ENCODE data around the gene FEM1B. TPM values are rescaled to one million over a fixed set of nuclear protein-coding genes. Genes with fewer than 3 reads are reported as not detected.

Gene FEM1B
- total RNA-seq, 5 donors from 2014 or later (not counting 1 experiment from before 2014, with no cell fraction given) = 36.9 to 75.8 (median 55.3) TPM

DNA sequence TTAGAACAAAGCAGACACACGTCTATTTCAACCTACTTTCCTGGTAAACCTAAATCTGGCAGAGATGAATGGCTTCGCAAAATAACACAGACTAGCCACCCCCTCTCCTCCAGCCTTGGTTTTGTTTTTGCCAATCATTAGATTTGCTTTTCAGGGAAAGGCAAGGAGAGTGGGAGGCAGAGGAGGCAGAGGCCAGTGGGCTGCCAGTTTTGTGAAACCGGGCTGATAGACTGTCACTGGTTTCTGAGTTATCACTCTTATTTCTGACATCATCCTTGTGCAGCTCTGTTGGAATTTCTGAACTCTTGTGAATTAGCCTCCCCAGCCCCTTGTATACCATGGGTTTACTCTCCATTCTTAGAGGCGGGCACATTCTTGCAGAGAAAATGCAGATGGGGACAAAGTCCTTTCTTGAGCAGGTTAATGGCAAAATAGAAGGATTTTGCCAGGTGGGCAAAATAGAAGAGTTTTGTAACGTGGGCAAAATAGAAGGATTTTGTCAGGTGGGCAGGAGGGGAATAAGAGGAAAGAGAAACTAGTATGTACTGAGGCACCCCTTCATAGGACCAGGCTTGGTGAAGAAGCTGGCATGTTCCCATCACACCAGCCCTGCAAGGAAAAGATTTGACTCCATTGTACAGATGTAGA is 3.2 kb upstream of the FEM1B start:
- no peaks in the 10 kb centered on the region for H3K9me3 ChIP-seq
- peaks cover 8 to 19% of the 10 kb centered on the region in 2 experiments for H3K4me1 ChIP-seq (ENCODE audit: control insufficient read depth in 1 of 2, extremely low read depth in 1 of 2, insufficient read depth in 2 of 2, low read length in 2 of 2)
- H3K27me3 ChIP-seq (replicated peaks in 1 of 2; ENCODE audit: control insufficient read depth in 2 of 2, extremely low read depth in 1 of 2, insufficient read depth in 2 of 2, low read length in 1 of 2) = no peaks in the 10 kb centered on the region
- H3K36me3 Mint-ChIP-seq = no peaks in the 10 kb centered on the region
- ChIA-PET CTCF (no interaction called here), POLR2A (no interaction called here)
- H3K4me3 Mint-ChIP-seq = no peak overlapping the region
- WGBS (ENCODE audit: insufficient coverage) = 32% methylated on average over 2 of the region's 5 CpGs
- ATAC-seq (replicated peaks in 1 of 4) (no peak), DNase-seq (no peak)
- no peaks in the 10 kb centered on the region for H3K27me3 Mint-ChIP-seq
- peaks cover 22 to 26% (median 24%) of the 10 kb centered on the region in 3 donors for H3K4me1 Mint-ChIP-seq
- H3K36me3 ChIP-seq (ENCODE audit: control insufficient read depth in 2 of 2, extremely low read depth in 1 of 2, insufficient read depth in 1 of 2, low read length in 1 of 2) = no peaks in the 10 kb centered on the region
- no peak overlapping the region for H3K27ac ChIP-seq (ENCODE audit: low read length)
- H3K27ac Mint-ChIP-seq = no peak overlapping the region
- no peaks in the 10 kb centered on the region for H3K9me3 Mint-ChIP-seq
- no peak overlapping the region for H3K4me3 ChIP-seq (ENCODE audit: control insufficient read depth in 1 of 2, extremely low read depth in 1 of 2, low read length in 1 of 2)

DNA sequence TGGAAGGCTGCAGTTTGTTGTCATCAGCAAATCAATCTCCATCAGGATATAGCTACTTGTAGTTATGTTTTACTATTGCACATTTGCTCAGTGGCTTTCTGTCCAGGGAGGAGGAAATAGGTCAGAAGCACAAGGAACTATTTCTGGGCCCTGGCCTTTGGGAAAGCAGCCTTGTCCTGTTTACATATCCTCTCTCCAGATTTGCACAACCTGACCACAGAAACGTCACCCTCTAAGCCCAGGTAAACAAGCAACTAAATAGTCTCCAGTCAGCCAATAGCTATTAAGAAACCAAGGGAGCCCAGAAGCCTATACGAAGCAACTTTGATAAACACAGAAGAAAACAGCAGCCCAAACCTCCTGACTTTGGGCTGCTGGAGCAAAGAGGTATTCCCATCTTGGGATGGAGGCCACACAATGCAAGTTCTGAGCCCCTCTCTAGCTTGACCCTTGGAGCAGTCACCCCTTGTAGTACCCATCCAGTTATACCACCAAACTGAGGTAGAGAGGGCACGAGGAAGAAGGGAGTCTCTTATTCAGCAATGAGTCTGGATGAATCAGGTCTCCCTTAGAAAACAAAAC is 2.3 kb upstream of the FEM1B start:
- no peak for ATAC-seq (replicated peaks in 1 of 4)
- Histone ChIP-seq H3K27ac (ENCODE audit: low read length) (no peak overlapping the region), H3K4me1 (ENCODE audit: control insufficient read depth in 1 of 2, extremely low read depth in 1 of 2, insufficient read depth in 2 of 2, low read length in 2 of 2) (peaks cover 17 to 24% of the 10 kb centered on the region in 2 experiments), H3K9me3 (no peaks in the 10 kb centered on the region), H3K27me3 (replicated peaks in 1 of 2; ENCODE audit: control insufficient read depth in 2 of 2, extremely low read depth in 1 of 2, insufficient read depth in 2 of 2, low read length in 1 of 2) (no peaks in the 10 kb centered on the region), H3K36me3 (ENCODE audit: control insufficient read depth in 2 of 2, extremely low read depth in 1 of 2, insufficient read depth in 1 of 2, low read length in 1 of 2) (peaks cover 0 to under 1% of the 10 kb centered on the region in 2 donors), H3K4me3 (ENCODE audit: control insufficient read depth in 1 of 2, extremely low read depth in 1 of 2, low read length in 1 of 2) (no peak overlapping the region)
- DNase-seq = no peak
- CTCF ChIA-PET = interaction anchor here in 1 of 2 donors (0.6 kb wide), 1 partner anchor 22 kb away, joined by 3 read pairs; no protein-coding TSS in a partner anchor
- POLR2A ChIA-PET = no interaction called here
- WGBS (ENCODE audit: insufficient coverage) = no CpG with 5 or more reads among the region's 3 CpGs
- H3K27me3 Mint-ChIP-seq = no peaks in the 10 kb centered on the region
- peak overlapping the region; percentile 13 to 45 (median 25) for H3K4me3 Mint-ChIP-seq
- H3K4me1 Mint-ChIP-seq = peaks cover 31 to 35% (median 33%) of the 10 kb centered on the region in 3 donors
- H3K9me3 Mint-ChIP-seq = no peaks in the 10 kb centered on the region
- no peaks in the 10 kb centered on the region for H3K36me3 Mint-ChIP-seq
- H3K27ac Mint-ChIP-seq = no peak overlapping the region

DNA sequence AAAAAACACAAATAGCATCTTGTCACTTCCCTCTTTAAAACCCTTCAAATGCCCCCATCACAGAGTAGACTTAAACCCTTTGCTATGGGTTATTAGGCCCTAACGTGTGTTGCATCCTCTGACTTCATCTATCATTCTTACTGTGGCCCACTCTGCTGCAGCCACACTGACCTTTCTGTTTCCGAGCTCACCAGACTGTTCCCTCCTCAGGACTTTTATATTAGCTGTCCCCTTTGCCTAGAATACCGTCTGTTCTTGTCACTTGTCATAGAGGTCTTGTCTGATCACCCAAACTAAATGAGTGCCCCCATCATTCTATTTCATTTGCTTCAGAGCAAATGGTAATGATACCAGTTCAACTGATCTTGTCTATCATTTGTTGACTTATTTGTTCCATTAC is 877 bp upstream of the FEM1B start:
- peak overlapping the region; percentile 89 to 93 for H3K4me3 ChIP-seq (ENCODE audit: control insufficient read depth in 1 of 2, extremely low read depth in 1 of 2, low read length in 1 of 2)
- ChIA-PET POLR2A (interaction anchor here in 1 of 2 donors (0.5 kb wide), 1 partner anchor 17 kb away, joined by 3 read pairs; no protein-coding TSS in a partner anchor), CTCF (interaction anchor here in 1 of 2 donors (1.3 to 1.9 kb wide), 4 partner anchors 23 to 49 kb away, joined by 3 to 7 read pairs (median 4); partner anchors contain the start of gene CLN6)
- peaks cover 45 to 50% (median 47%) of the 10 kb centered on the region in 3 donors for H3K4me1 Mint-ChIP-seq
- H3K4me1 ChIP-seq (ENCODE audit: control insufficient read depth in 1 of 2, extremely low read depth in 1 of 2, insufficient read depth in 2 of 2, low read length in 2 of 2) = peaks cover 24 to 31% of the 10 kb centered on the region in 2 experiments
- H3K9me3 Mint-ChIP-seq = no peaks in the 10 kb centered on the region
- no peak for DNase-seq
- ATAC-seq (replicated peaks in 1 of 4) = no peak
- H3K36me3 ChIP-seq (ENCODE audit: control insufficient read depth in 2 of 2, extremely low read depth in 1 of 2, insufficient read depth in 1 of 2, low read length in 1 of 2) = peaks cover 0 to 2% of the 10 kb centered on the region in 2 donors
- peaks cover under 1% of the 10 kb centered on the region for H3K36me3 Mint-ChIP-seq
- no peaks in the 10 kb centered on the region for H3K9me3 ChIP-seq
- H3K27ac ChIP-seq (ENCODE audit: low read length) = peak overlapping the region; percentile 94
- no peaks in the 10 kb centered on the region for H3K27me3 Mint-ChIP-seq
- no peaks in the 10 kb centered on the region for H3K27me3 ChIP-seq (replicated peaks in 1 of 2; ENCODE audit: control insufficient read depth in 2 of 2, extremely low read depth in 1 of 2, insufficient read depth in 2 of 2, low read length in 1 of 2)
- WGBS (ENCODE audit: insufficient coverage) = 96% methylated on average over 3 of the region's 3 CpGs
- peak overlapping the region; percentile 98 to 99 for H3K27ac Mint-ChIP-seq
- peak overlapping the region; percentile 94 to 97 (median 95) for H3K4me3 Mint-ChIP-seq

DNA sequence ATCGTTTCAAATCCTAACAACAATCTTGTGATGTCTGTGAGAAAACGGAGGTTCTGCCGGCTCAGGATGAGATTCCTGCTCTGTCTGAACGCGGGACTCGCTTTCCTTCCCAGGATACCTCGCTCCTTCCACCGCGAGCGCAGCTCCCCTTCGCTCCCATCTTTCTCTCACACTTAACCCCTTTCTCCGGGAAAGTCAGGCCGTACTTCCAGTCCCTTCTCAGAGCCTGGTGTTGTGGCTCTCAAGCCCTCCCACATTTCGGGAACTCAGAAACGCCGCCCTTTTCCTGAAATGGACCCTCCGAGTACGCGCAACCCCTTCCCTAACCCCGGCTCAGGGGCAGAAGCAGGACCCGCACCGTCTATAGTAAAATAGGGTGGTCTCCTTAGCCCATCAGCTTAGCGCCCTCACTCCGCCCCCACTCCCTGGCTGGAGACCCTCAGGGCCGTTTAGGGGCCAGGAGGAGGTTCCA is 378 bp upstream of the FEM1B start:
- DNase-seq = no peak
- ChIA-PET POLR2A (interaction anchor here in 1 of 2 donors (0.5 to 0.6 kb wide), 2 partner anchors 18 to 1185 kb away, joined by 3 to 4 read pairs; no protein-coding TSS in a partner anchor), CTCF (interaction anchor here in 1 of 2 donors (0.5 to 1.9 kb wide), 6 partner anchors 24 to 1376 kb away, joined by 3 to 9 read pairs (median 6); partner anchors contain the start of gene CLN6)
- H3K27me3 Mint-ChIP-seq = no peaks in the 10 kb centered on the region
- peaks cover 5% of the 10 kb centered on the region for H3K36me3 Mint-ChIP-seq
- Histone ChIP-seq H3K27ac (ENCODE audit: low read length) (peak overlapping the region; percentile 94), H3K27me3 (replicated peaks in 1 of 2; ENCODE audit: control insufficient read depth in 2 of 2, extremely low read depth in 1 of 2, insufficient read depth in 2 of 2, low read length in 1 of 2) (no peaks in the 10 kb centered on the region), H3K4me1 (ENCODE audit: control insufficient read depth in 1 of 2, extremely low read depth in 1 of 2, insufficient read depth in 2 of 2, low read length in 2 of 2) (peaks cover 27 to 36% of the 10 kb centered on the region in 2 experiments), H3K9me3 (no peaks in the 10 kb centered on the region), H3K36me3 (ENCODE audit: control insufficient read depth in 2 of 2, extremely low read depth in 1 of 2, insufficient read depth in 1 of 2, low read length in 1 of 2) (peaks cover 0 to 2% of the 10 kb centered on the region in 2 donors), H3K4me3 (ENCODE audit: control insufficient read depth in 1 of 2, extremely low read depth in 1 of 2, low read length in 1 of 2) (peak overlapping the region; percentile 89 to 93)
- H3K4me1 Mint-ChIP-seq = peaks cover 50 to 55% (median 52%) of the 10 kb centered on the region in 3 donors
- no peaks in the 10 kb centered on the region for H3K9me3 Mint-ChIP-seq
- H3K4me3 Mint-ChIP-seq = peak overlapping the region; percentile 94 to 97 (median 95)
- H3K27ac Mint-ChIP-seq = peak overlapping the region; percentile 98 to 99
- ATAC-seq (replicated peaks in 1 of 4) = peak; percentile 6 to 24 (median 7)
- 2% methylated on average over 19 of the region's 25 CpGs for WGBS (ENCODE audit: insufficient coverage)

DNA sequence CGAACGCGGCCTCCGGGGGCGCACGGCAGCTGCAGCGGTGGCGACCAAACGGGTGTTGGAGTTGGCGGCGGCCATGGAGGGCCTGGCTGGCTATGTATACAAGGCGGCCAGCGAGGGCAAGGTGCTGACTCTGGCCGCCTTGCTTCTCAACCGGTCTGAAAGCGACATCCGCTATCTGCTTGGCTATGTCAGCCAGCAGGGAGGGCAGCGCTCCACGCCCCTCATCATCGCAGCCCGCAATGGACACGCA is 725 bp downstream of the FEM1B start:
- Histone ChIP-seq H3K4me1 (ENCODE audit: control insufficient read depth in 1 of 2, extremely low read depth in 1 of 2, insufficient read depth in 2 of 2, low read length in 2 of 2) (peaks cover 30 to 38% of the 10 kb centered on the region in 2 experiments), H3K4me3 (ENCODE audit: control insufficient read depth in 1 of 2, extremely low read depth in 1 of 2, low read length in 1 of 2) (peak overlapping the region; percentile 89 to 93), H3K9me3 (no peaks in the 10 kb centered on the region), H3K36me3 (ENCODE audit: control insufficient read depth in 2 of 2, extremely low read depth in 1 of 2, insufficient read depth in 1 of 2, low read length in 1 of 2) (peaks cover 0 to 2% of the 10 kb centered on the region in 2 donors), H3K27ac (ENCODE audit: low read length) (peak overlapping the region; percentile 94), H3K27me3 (replicated peaks in 1 of 2; ENCODE audit: control insufficient read depth in 2 of 2, extremely low read depth in 1 of 2, insufficient read depth in 2 of 2, low read length in 1 of 2) (no peaks in the 10 kb centered on the region)
- ATAC-seq (replicated peaks in 1 of 4) (no peak), DNase-seq (peak in 6 of 35 experiments; percentile 72 to 77 (median 75))
- peak overlapping the region; percentile 94 to 97 (median 95) for H3K4me3 Mint-ChIP-seq
- WGBS (ENCODE audit: insufficient coverage) = under 1% methylated on average over 22 of the region's 22 CpGs
- ChIA-PET CTCF (interaction anchor here in 1 of 2 donors (0.6 to 1.8 kb wide), 2 partner anchors 49 to 1191 kb away, joined by 3 to 4 read pairs; partner anchors contain the start of gene CLN6), POLR2A (interaction anchor here in 1 of 2 donors (0.7 kb wide), 1 partner anchor 13 kb away, joined by 3 read pairs; no protein-coding TSS in a partner anchor)
- peaks cover 5% of the 10 kb centered on the region for H3K36me3 Mint-ChIP-seq
- peaks cover 53 to 62% (median 59%) of the 10 kb centered on the region in 3 donors for H3K4me1 Mint-ChIP-seq
- no peaks in the 10 kb centered on the region for H3K27me3 Mint-ChIP-seq
- no peaks in the 10 kb centered on the region for H3K9me3 Mint-ChIP-seq
- peak overlapping the region; percentile 94 for H3K27ac Mint-ChIP-seq

Measured in T-cell (primary cell).